H1 (cell line): ENCODE data around the gene FAAP100. TPM values are rescaled to one million over a fixed set of nuclear protein-coding genes. Genes with fewer than 3 reads are reported as not detected.

Experiments used
- CTCF ChIA-PET: fragments of 300-600 bp; sonication (Branson Sonifier 250); formaldehyde crosslinking; loops from one replicate; lab custom pipeline; 2021; ENCODE audit not compliant: partially characterized antibody; lab: Charles Lee
- POLR2A ChIA-PET: fragments of 300-600 bp; sonication (Branson Sonifier 250); formaldehyde crosslinking; loops from one replicate; lab custom pipeline; 2021; ENCODE audit warnings: inconsistent platforms; ENCODE audit not compliant: partially characterized antibody; lab: Charles Lee
- DNase-seq, 2 experiments: peaks; one replicate each; pipeline versions ENCODE4 v3.0.0 to v3.0.0-alpha.2; 2010 to 2022; ENCODE audit warnings: low spot score in 2 of 2, low read depth in 1 of 2, mixed read lengths in 1 of 2
- FAIRE-seq: peaks from 2 replicates; lab custom pipeline; 2011; peaks lifted over from hg19 to GRCh38; lab: Jason Lieb, UNC
- H2AFZ ChIP-seq: 2 replicates; pipeline ENCODE4 v1.8.1; 2012; ENCODE audit warnings: low read length, inconsistent platforms
- H2AK5ac ChIP-seq: 2 replicates; pipeline ENCODE4 v1.6.1; 2013; ENCODE audit warnings: low read depth, low read length
- H2BK120ac ChIP-seq: replicated peaks from 2 replicates; pipeline ENCODE3; 2013; ENCODE audit warnings: low read depth, low read length, inconsistent platforms
- H2BK12ac ChIP-seq: 2 replicates; pipeline ENCODE4 v1.6.1; 2013; ENCODE audit warnings: low read depth, low read length
- H2BK15ac ChIP-seq: 2 replicates; pipeline ENCODE4 v1.6.1; 2013; ENCODE audit warnings: low read length
- H2BK20ac ChIP-seq: 2 replicates; pipeline ENCODE4 v1.6.1; 2013; ENCODE audit warnings: low read length
- H2BK5ac ChIP-seq: 2 replicates; pipeline ENCODE4 v1.6.1; 2013; ENCODE audit warnings: low read depth, low read length
- H3K14ac ChIP-seq: 2 replicates; pipeline ENCODE4 v1.6.1; 2013; ENCODE audit warnings: inconsistent platforms; ENCODE audit not compliant: insufficient read length
- H3K18ac ChIP-seq: 2 replicates; pipeline ENCODE4 v1.6.1; 2013; ENCODE audit warnings: low read length; ENCODE audit errors: extremely low read depth
- H3K23ac ChIP-seq: 2 replicates; pipeline ENCODE4 v1.6.1; 2013; ENCODE audit warnings: inconsistent platforms; ENCODE audit not compliant: insufficient read length
- H3K23me2 ChIP-seq: 2 replicates; pipeline ENCODE4 v1.6.1; 2013; ENCODE audit warnings: low read depth, low read length
- H3K27ac ChIP-seq: 2 replicates; pipeline ENCODE4 v1.6.1; 2011; ENCODE audit warnings: low read depth, low read length, inconsistent platforms
- H3K27me3 ChIP-seq, 4 experiments: replicated peaks in 1 of 4; 1 replicate in 1 of 4; 2 replicates in 3 of 4; pipeline versions ENCODE4 v1.6.1 to v1.8.1; 2011 to 2013; ENCODE audit warnings: low read length in 3 of 4, mild to moderate bottlenecking in 3 of 4, inconsistent platforms in 2 of 4, mixed read lengths in 2 of 4, moderate library complexity in 1 of 4; ENCODE audit not compliant: control insufficient read depth in 3 of 4, insufficient read depth in 3 of 4; ENCODE audit errors: extremely low read depth in 1 of 4
- H3K36me3 ChIP-seq, 4 experiments: 2 replicates each; pipeline versions ENCODE4 v1.6.1 to v1.8.1; 2011 to 2013; ENCODE audit warnings: mild to moderate bottlenecking in 4 of 4, low read length in 3 of 4, moderate library complexity in 2 of 4, control low read depth in 1 of 4, inconsistent platforms in 1 of 4; ENCODE audit not compliant: insufficient read depth in 4 of 4, control insufficient read depth in 2 of 4
- H3K4ac ChIP-seq: replicated peaks from 2 replicates; pipeline ENCODE3; 2013; ENCODE audit warnings: low read length, low read depth, mixed read lengths, inconsistent platforms; ENCODE audit not compliant: insufficient read length
- H3K4me1 ChIP-seq, 4 experiments: replicated peaks in 1 of 4; 1 replicate in 1 of 4; 2 replicates in 3 of 4; pipeline versions ENCODE4 v1.6.1 to v1.8.1; 2011 to 2013; ENCODE audit warnings: low read length in 3 of 4, inconsistent platforms in 2 of 4, mixed read lengths in 1 of 4; ENCODE audit not compliant: insufficient read depth in 4 of 4, control insufficient read depth in 3 of 4
- H3K4me2 ChIP-seq, 2 experiments: 2 replicates each; pipeline versions ENCODE4 v1.6.1 to v1.8.1; 2011 to 2013; ENCODE audit warnings: low read depth in 2 of 2, low read length in 2 of 2, control low read depth in 1 of 2, inconsistent platforms in 1 of 2, mild to moderate bottlenecking in 1 of 2; ENCODE audit not compliant: insufficient read depth in 1 of 2
- H3K4me3 ChIP-seq, 4 experiments: fragments of 200-600, 300-600 bp in 1 of 4; sonication (generic), shearing (Covaris generic), sonication (Bioruptor Twin) in 1 of 4; 2 replicates each; pipeline versions ENCODE4 v1.5.1 to v1.8.1; 2011 to 2016; ENCODE audit warnings: low read length in 4 of 4, low read depth in 3 of 4, control low read depth in 2 of 4, inconsistent platforms in 2 of 4, mild to moderate bottlenecking in 2 of 4, mixed read lengths in 1 of 4, moderate library complexity in 1 of 4; ENCODE audit not compliant: insufficient read depth in 2 of 4; ENCODE audit errors: extremely low read depth in 1 of 4
- H3K56ac ChIP-seq: replicated peaks from 2 replicates; pipeline ENCODE3; 2013; ENCODE audit warnings: low read depth, mild to moderate bottlenecking, mixed read lengths, low read length, inconsistent platforms; ENCODE audit not compliant: insufficient read length
- H3K79me1 ChIP-seq: 2 replicates; pipeline ENCODE4 v1.6.1; 2013; ENCODE audit warnings: low read depth, low read length, control low read depth
- H3K79me2 ChIP-seq, 2 experiments: 2 replicates each; pipeline versions ENCODE4 v1.6.1 to v1.8.1; 2012 to 2013; ENCODE audit warnings: low read length in 2 of 2, mild to moderate bottlenecking in 2 of 2, inconsistent platforms in 1 of 2; ENCODE audit not compliant: insufficient read depth in 2 of 2, control insufficient read depth in 1 of 2
- H3K9ac ChIP-seq, 4 experiments: replicated peaks in 1 of 4; 1 replicate in 1 of 4; 2 replicates in 3 of 4; pipeline versions ENCODE4 v1.6.1 to v1.8.1; 2011 to 2013; ENCODE audit warnings: low read depth in 3 of 4, low read length in 3 of 4, control low read depth in 2 of 4, mild to moderate bottlenecking in 2 of 4, moderate library complexity in 2 of 4, inconsistent platforms in 1 of 4; ENCODE audit errors: extremely low read depth in 1 of 4
- H3K9me3 ChIP-seq, 2 experiments: 2 replicates each; pipeline versions ENCODE4 v1.6.1 to v1.8.1; 2012 to 2013; ENCODE audit warnings: mild to moderate bottlenecking in 2 of 2, moderate library complexity in 2 of 2, control low read depth in 1 of 2, inconsistent platforms in 1 of 2, low read depth in 1 of 2, low read length in 1 of 2, mixed read lengths in 1 of 2; ENCODE audit not compliant: insufficient read depth in 2 of 2
- H4K20me1 ChIP-seq, 2 experiments: replicated peaks in 1 of 2; 2 replicates each; pipeline versions ENCODE3 to v1.8.1; 2011 to 2013; ENCODE audit warnings: inconsistent platforms in 2 of 2, low read length in 2 of 2, mild to moderate bottlenecking in 1 of 2; ENCODE audit not compliant: insufficient read depth in 2 of 2, control insufficient read depth in 1 of 2
- H4K5ac ChIP-seq: 2 replicates; pipeline ENCODE4 v1.6.1; 2013; ENCODE audit warnings: low read length, low read depth, mixed read lengths, inconsistent platforms; ENCODE audit not compliant: insufficient read length
- H4K8ac ChIP-seq: 2 replicates; pipeline ENCODE4 v1.8.0; 2013; ENCODE audit warnings: mild to moderate bottlenecking, moderate library complexity, low read length, inconsistent platforms; ENCODE audit not compliant: insufficient read depth; ENCODE audit errors: extremely low read depth
- H4K91ac ChIP-seq: replicated peaks from 2 replicates; pipeline ENCODE3; 2013; ENCODE audit warnings: low read length, mixed read lengths, inconsistent platforms; ENCODE audit not compliant: insufficient read length
- ATF2 ChIP-seq: IDR thresholded peaks from 2 replicates; pipeline ENCODE4 v1.6.1; 2012; ENCODE audit warnings: low read length, inconsistent platforms
- ATF3 ChIP-seq: IDR thresholded peaks from 2 replicates; pipeline ENCODE4 v1.6.1; 2011; ENCODE audit warnings: low read depth, mild to moderate bottlenecking, low read length; ENCODE audit not compliant: insufficient read depth
- BRCA1 ChIP-seq: IDR thresholded peaks from 2 replicates; pipeline ENCODE4 v1.6.1; 2012; ENCODE audit warnings: low read depth, low read length, improper control_type of control experiment
- CBX8 ChIP-seq: fragments of 300-800, 300-1000 bp; sonication (generic); IDR thresholded peaks from 2 replicates; pipeline ENCODE4 v1.7.1; 2016; ENCODE audit warnings: low read depth, low read length, borderline replicate concordance
- EGR1 ChIP-seq: IDR thresholded peaks from 2 replicates; pipeline ENCODE4 v1.6.1; 2011; ENCODE audit warnings: low read depth, low read length, borderline replicate concordance
- FOSL1 ChIP-seq: IDR thresholded peaks from 2 replicates; pipeline ENCODE4 v1.6.1; 2011; ENCODE audit warnings: mild to moderate bottlenecking, low read depth, low read length, moderate library complexity; ENCODE audit not compliant: insufficient read depth
- MAFK ChIP-seq: IDR thresholded peaks from 2 replicates; pipeline ENCODE4 v1.6.1; 2012; ENCODE audit warnings: low read depth, mild to moderate bottlenecking, improper control_type of control experiment, low read length
- RBBP5 ChIP-seq: IDR thresholded peaks from 2 replicates; pipeline ENCODE4 v1.7.1; 2012; ENCODE audit warnings: low read depth, mild to moderate bottlenecking, inconsistent platforms, low read length, moderate library complexity, borderline replicate concordance
- RFX5 ChIP-seq: IDR thresholded peaks from 2 replicates; pipeline ENCODE4 v1.6.1; 2011; ENCODE audit warnings: low read depth, low read length, improper control_type of control experiment, borderline replicate concordance
- SP1 ChIP-seq: IDR thresholded peaks from 2 replicates; pipeline ENCODE4 v1.6.1; 2011; ENCODE audit warnings: low read depth, low read length
- TAF7 ChIP-seq: optimal IDR thresholded peaks from 2 replicates; pipeline ENCODE3; 2011; ENCODE audit warnings: low read depth, mild to moderate bottlenecking, inconsistent platforms, low read length, moderate library complexity, borderline replicate concordance
- TBP ChIP-seq: IDR thresholded peaks from 2 replicates; pipeline ENCODE4 v1.6.1; 2011; ENCODE audit warnings: low read depth, low read length, improper control_type of control experiment
- WGBS, 2 experiments: shearing (Covaris generic) in 1 of 2; methylation state at CpG; one replicate each; pipeline versions ENCODE4 v1.1.6 to v1.1.7; 2013 to 2015; ENCODE audit warnings: low lambda C conversion rate in 2 of 2, mixed read lengths in 2 of 2, inconsistent platforms in 1 of 2, low coverage in 1 of 2, missing lambda C conversion rate in 1 of 2; ENCODE audit not compliant: insufficient replicate concordance in 2 of 2, insufficient coverage in 1 of 2, insufficient read length in 1 of 2; ENCODE audit errors: extremely low coverage in 1 of 2, missing lambda C conversion rate in 1 of 2; 5-methylcytosine and 5-hydroxymethylcytosine counted together
- polyA plus RNA-seq, 7 experiments: library from polyadenylated mRNA; depleted of rRNA in 3 of 7; stranded (reverse) in 5 of 7; unstranded in 2 of 7; fragments of >200 nt in 5 of 7; fragments of 200-250 nt in 2 of 7; gene quantifications; 1 replicate in 5 of 7; 2 replicates in 1 of 7; 4 replicates in 1 of 7; pipeline versions ENCODE4 v1.2.1 to v1.2.3, GENCODE V29; 2011 to 2013; ENCODE audit warnings: missing spikeins in 2 of 7, mixed read lengths in 2 of 7
- total RNA-seq: library from RNA; stranded (reverse); fragmentation: NEBNext Ultra II Directional; extraction: Animal tissue kit (Norgen Biotek cat#: 25700); gene quantifications from 2 replicates; pipeline ENCODE4 v1.2.1, GENCODE V29; 2021

The FAAP100 gene
- total and polyA plus RNA-seq, 2 of the 8 experiments (the other 6 are each of a cell fraction or from before 2014, with no cell fraction given), result 23.2 to 41.8 TPM

- no peak overlapping the region for H2AFZ ChIP-seq
- H3K9ac ChIP-seq, result no peak overlapping the region
- H3K4me2 ChIP-seq, result no peak overlapping the region
- H2BK20ac ChIP-seq, result no peak overlapping the region
- no peak overlapping the region for H3K56ac ChIP-seq
- H3K23ac ChIP-seq, result no peak overlapping the region
- peaks cover 6 to 7% of the 10 kb centered on the region in 2 experiments for H4K20me1 ChIP-seq
- H3K27me3 ChIP-seq, result no peaks in the 10 kb centered on the region
- no peak overlapping the region for H2BK15ac ChIP-seq
- H3K27ac ChIP-seq, result no peak overlapping the region
- peak overlapping the region; percentile 3; the same call in 1 of the 2 replicates for H4K8ac ChIP-seq
- peaks cover 17 to 52% (median 38%) of the 10 kb centered on the region in 4 experiments for H3K36me3 ChIP-seq
- no peak overlapping the region for H3K14ac ChIP-seq
- FAIRE-seq, result no peak
- no peak overlapping the region for H2BK5ac ChIP-seq
- no peaks in the 10 kb centered on the region for H3K79me1 ChIP-seq
- no peaks in the 10 kb centered on the region for H3K4me1 ChIP-seq
- no peaks in the 10 kb centered on the region for H3K23me2 ChIP-seq
- H3K9me3 ChIP-seq, result no peaks in the 10 kb centered on the region
- CTCF ChIA-PET, result interaction anchor here (0.9 to 3.3 kb wide), 3 partner anchors 16 to 331 kb away, joined by 3 to 21 read pairs (median 3); no protein-coding TSS in a partner anchor
- H4K91ac ChIP-seq, result no peak overlapping the region
- POLR2A ChIA-PET, result interaction anchor here (1.4 to 1.7 kb wide), 2 partner anchors 30 to 39 kb away, joined by 3 to 4 read pairs; no protein-coding TSS in a partner anchor
- H2BK120ac ChIP-seq, result no peak overlapping the region
- no peak overlapping the region for H3K18ac ChIP-seq
- 89% methylated on average over 4 of the region's 4 CpGs; no CpG with 5 or more reads in 1 of the 2 experiments for WGBS, 2 experiments
- no peak overlapping the region for H2AK5ac ChIP-seq
- no peak overlapping the region for H2BK12ac ChIP-seq
- DNase-seq, result no peak
- no peaks in the 10 kb centered on the region for H3K79me2 ChIP-seq
- H3K4ac ChIP-seq, result no peak overlapping the region
- no peak overlapping the region for H3K4me3 ChIP-seq
- no peak overlapping the region for H4K5ac ChIP-seq
- no peak for TF ChIP-seq FOSL1
- no peak for TF ChIP-seq MAFK
- TF ChIP-seq TBP, result no peak
- TF ChIP-seq RFX5, result no peak
- TF ChIP-seq ATF2, result no peak
- no peak for TF ChIP-seq RBBP5
- TF ChIP-seq TAF7, result no peak
- no peak for TF ChIP-seq CBX8
- no peak for TF ChIP-seq SP1
- TF ChIP-seq BRCA1, result no peak
- TF ChIP-seq EGR1, result no peak
- no peak for TF ChIP-seq ATF3
Observed at GRCh38 chr17:81586096-81586495, 33.9 kb upstream of the FAAP100 start.
